Body of pancreas (tissue), 4 donors: Measurements from ENCODE around the gene SARNP. TPM values are rescaled to one million over a fixed set of nuclear protein-coding genes. Genes with fewer than 3 reads are reported as not detected.

Experiments used
- ATAC-seq: fragments of 150-250 bp; one replicate; pipeline ENCODE4 v1.9.1; 2016
- DNase-seq, 4 donors: peaks; one replicate each; pipeline ENCODE4 v3.0.0-alpha.2; 2019
- H3K27ac ChIP-seq, 4 donors: fragments of 200-600 bp; sonication (generic); 1 replicate in 3 of 4; 2 replicates in 1 of 4; pipeline versions ENCODE4 v1.5.1 to v1.6.1; 2016 to 2019; ENCODE audit warnings: mild to moderate bottlenecking in 1 of 4, mixed read lengths in 1 of 4, moderate library complexity in 1 of 4
- H3K27me3 ChIP-seq, 2 donors: fragments of 200-600 bp; sonication (generic); one replicate each; pipeline ENCODE4 v1.6.0; 2016; ENCODE audit warnings: mild to moderate bottlenecking in 1 of 2
- H3K36me3 ChIP-seq, 2 donors: fragments of 200-600 bp; sonication (generic); replicated peaks in 1 of 2; 2 replicates each; pipeline ENCODE4 v1.5.1; 2016; ENCODE audit warnings: low read depth in 2 of 2; ENCODE audit not compliant: insufficient read depth in 1 of 2
- H3K4me1 ChIP-seq: fragments of 200-600 bp; sonication (generic); one replicate; pipeline ENCODE4 v1.6.0; 2016
- H3K4me3 ChIP-seq, 2 donors: fragments of 200-600 bp; sonication (generic); 1 replicate in 1 of 2; 2 replicates in 1 of 2; pipeline ENCODE4 v1.5.1; 2016 to 2019
- H3K9me3 ChIP-seq, 3 donors: fragments of 200-600 bp; sonication (generic); 1 replicate in 2 of 3; 2 replicates in 1 of 3; pipeline ENCODE4 v1.5.1; 2016
- POLR2A ChIP-seq, 3 donors: fragments of 450-650 bp; IDR thresholded peaks; one replicate each; pipeline ENCODE4 v1.6.1; 2016; ENCODE audit warnings: antibody characterized with exemption in 3 of 3, mild to moderate bottlenecking in 2 of 3
- WGBS, 2 donors: methylation state at CpG; one replicate each; pipeline ENCODE4 v1.1.5; 2017; 5-methylcytosine and 5-hydroxymethylcytosine counted together
- intact Hi-C: fragments of 100-400 bp; cut with DNase I; formaldehyde crosslinking; loops from one replicate; pipeline ENCODE4 v1.15.1; 2023
- total RNA-seq, 2 donors: library from RNA; depleted of rRNA; stranded (reverse); fragments of >200 nt; gene quantifications; one replicate each; pipeline ENCODE4 v1.1.0, GENCODE V29; 2016
- TF ChIP-seq, protein P1 (sequence below), 7 experiments: fragments of 450-650 bp in 4 of 7; fragments of 200-600 bp in 3 of 7; sonication (generic) in 3 of 7; IDR thresholded peaks; one replicate each; pipeline ENCODE4 v1.5.1; 2016 to 2019; ENCODE audit warnings: antibody characterized with exemption in 7 of 7

The SARNP gene
- total RNA-seq, 2 donors from 2014 or later, result 23.1 to 51.7 TPM

DNA sequence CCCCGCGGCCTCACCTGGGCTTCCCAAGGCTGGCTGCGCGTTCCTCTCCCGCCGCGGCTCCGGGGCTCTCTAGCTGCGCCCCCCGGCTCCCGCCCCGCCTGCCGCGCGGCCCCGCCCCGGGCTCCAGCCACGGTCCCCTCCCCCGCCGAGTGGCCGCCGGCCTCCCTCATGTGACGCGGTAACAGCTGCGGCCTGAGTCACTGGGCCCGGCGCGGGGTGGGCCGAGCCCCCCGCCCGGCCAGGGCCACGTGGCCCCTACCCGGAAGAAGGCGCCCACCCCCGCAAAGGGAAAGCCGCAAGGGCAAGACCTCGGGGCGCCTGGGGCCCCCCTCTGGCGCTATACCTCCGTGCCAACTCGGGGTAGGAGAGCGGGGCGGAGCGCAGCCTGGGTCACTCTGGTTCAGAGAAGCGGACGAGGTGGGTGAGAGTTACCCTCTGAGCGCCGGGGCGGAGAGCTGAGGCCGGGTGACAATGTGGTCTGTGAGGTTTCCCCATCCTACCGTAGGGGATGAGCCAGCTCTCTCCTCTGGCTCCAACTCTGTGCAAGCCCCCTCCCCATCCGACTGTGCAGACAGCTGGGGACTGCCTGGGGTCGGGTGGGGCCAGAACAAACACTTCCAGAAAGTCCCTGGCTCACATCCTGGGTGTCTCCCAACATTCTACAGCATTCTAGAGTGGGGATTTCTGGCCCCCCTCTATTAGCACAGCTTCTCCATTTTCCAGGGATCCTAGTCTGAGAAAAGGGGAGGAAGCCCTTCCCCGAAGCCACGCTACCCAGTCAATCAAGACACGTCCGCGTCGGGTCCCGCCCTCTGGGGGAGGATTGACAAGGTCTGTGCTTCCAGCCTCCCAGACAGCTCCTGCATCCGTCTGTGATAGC lies 88.3 kb downstream of the SARNP start, which contains the start of gene CD63:
TSS of gene CD63 (minus strand) at position 71 of the 880 bp plus-strand sequence. CDS start 668 bp downstream, outside the sequence.
- H3K27me3 ChIP-seq, result no peaks in the 10 kb centered on the region
- ATAC-seq (peak; percentile 84), DNase-seq (peak; percentile 87 to 93 (median 91))
- peaks cover 0 to 7% of the 10 kb centered on the region in 2 donors for H3K36me3 ChIP-seq
- TF ChIP-seq, protein P1, sequence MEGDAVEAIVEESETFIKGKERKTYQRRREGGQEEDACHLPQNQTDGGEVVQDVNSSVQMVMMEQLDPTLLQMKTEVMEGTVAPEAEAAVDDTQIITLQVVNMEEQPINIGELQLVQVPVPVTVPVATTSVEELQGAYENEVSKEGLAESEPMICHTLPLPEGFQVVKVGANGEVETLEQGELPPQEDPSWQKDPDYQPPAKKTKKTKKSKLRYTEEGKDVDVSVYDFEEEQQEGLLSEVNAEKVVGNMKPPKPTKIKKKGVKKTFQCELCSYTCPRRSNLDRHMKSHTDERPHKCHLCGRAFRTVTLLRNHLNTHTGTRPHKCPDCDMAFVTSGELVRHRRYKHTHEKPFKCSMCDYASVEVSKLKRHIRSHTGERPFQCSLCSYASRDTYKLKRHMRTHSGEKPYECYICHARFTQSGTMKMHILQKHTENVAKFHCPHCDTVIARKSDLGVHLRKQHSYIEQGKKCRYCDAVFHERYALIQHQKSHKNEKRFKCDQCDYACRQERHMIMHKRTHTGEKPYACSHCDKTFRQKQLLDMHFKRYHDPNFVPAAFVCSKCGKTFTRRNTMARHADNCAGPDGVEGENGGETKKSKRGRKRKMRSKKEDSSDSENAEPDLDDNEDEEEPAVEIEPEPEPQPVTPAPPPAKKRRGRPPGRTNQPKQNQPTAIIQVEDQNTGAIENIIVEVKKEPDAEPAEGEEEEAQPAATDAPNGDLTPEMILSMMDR (IDR thresholded peaks at IDR 0.05), result no peak
- peak; percentile 68 to 85 (median 79) for TF ChIP-seq POLR2A (IDR thresholded peaks at IDR 0.05)
- peak within 1 kb of the TSS; percentile 90 to 96 (median 95) for H3K27ac ChIP-seq
- WGBS, 2 donors, result 0% methylated on average over 1 to 31 of the region's 61 CpGs
- intact Hi-C loops, result no loop called here
- H3K4me1 ChIP-seq, result peaks cover 46% of the 10 kb centered on the region
- no peaks in the 10 kb centered on the region for H3K9me3 ChIP-seq
- H3K4me3 ChIP-seq, result peak within 1 kb of the TSS; percentile 31 to 77

DNA sequence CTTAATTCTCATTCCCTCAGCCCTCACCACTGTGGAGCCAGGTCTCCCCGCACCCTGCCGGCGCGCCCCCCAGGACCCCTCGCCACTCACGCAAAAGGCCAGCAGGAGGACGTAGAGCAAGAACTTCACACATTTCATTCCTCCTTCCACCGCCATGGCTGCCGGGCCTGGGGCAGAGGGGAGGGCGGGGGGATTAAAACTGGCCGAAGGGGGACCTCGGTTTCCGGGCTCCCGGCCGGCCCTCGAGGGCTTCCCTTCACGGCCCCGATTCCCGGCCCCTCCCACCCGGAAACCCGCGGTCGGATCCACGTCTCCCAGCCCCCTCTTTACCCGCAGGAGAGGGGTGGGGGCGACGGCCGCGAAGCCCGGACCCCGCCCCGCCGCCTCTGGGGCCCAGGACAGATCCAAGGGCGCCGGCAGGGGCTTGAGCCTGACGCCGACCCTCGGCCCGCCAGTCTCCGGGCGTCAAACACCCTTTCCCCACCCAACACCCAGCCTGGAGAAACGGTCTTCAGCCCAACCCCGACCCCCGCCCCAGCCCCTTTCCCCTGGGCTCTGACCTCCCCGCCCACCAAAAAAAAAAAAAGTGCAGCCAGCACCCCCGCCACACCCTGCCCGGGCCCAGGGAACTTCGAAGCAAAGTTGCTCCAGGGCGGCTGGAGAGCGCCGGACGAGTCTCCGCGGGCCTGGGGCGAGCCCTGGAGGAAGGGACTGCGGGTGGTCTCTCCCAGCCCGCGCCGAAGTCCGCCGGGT lies 89.2 kb downstream of the SARNP start:
- DNase-seq, result peak; percentile 84 to 89 (median 86)
- TF ChIP-seq, protein P1 (IDR thresholded peaks at IDR 0.05), result no peak
- no peak for TF ChIP-seq POLR2A (IDR thresholded peaks at IDR 0.05)
- Histone ChIP-seq H3K4me3 (peak overlapping the region; percentile 31 to 77), H3K27me3 (no peaks in the 10 kb centered on the region), H3K36me3 (peaks cover 0 to 7% of the 10 kb centered on the region in 2 donors), H3K27ac (peak overlapping the region; percentile 90 to 96 (median 95)), H3K9me3 (no peaks in the 10 kb centered on the region), H3K4me1 (peaks cover 54% of the 10 kb centered on the region)
- intact Hi-C loops, result no loop called here
- 0% methylated on average over 11 to 59 of the region's 61 CpGs for WGBS, 2 donors
- ATAC-seq, result peak; percentile 69

DNA sequence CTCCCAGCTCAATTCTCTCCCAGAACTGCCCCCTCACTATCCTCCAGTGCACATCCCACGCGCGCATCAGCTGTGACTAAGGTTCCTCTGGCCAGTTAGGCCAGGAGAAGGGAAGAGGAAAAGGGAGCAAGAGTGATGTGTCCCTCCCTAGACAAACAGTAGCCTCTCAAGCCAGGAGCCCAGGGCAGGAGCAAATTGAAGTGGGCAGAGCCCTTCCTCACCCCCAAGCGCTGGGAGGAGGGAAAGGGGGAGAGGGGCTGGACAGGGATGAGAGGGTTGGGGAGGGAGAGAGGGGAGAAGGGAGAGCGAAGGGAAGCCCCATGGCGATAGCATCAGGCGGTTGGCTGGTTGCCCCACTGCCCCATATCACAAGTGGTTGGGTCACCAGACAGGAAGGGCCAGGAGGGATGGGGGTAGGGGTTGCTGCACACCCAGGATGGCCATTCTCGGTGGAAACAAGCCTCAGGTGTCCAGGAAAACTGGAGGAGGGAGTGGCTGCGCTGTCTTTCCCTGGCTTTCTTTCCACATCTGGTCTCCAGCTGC lies 89.8 kb downstream of the SARNP start:
- peak; percentile 70 to 84 (median 82) for DNase-seq
- WGBS, 2 donors, result 1 to 3% methylated on average over 9 of the region's 9 CpGs
- Histone ChIP-seq H3K4me3 (peak overlapping the region; percentile 31 to 77), H3K27me3 (no peaks in the 10 kb centered on the region), H3K9me3 (no peaks in the 10 kb centered on the region), H3K4me1 (peaks cover 57% of the 10 kb centered on the region), H3K27ac (peak overlapping the region; percentile 90 to 96 (median 95)), H3K36me3 (peaks cover 0 to 7% of the 10 kb centered on the region in 2 donors)
- peak; percentile 10 for ATAC-seq
- TF ChIP-seq, protein P1 (IDR thresholded peaks at IDR 0.05), result no peak
- TF ChIP-seq POLR2A (IDR thresholded peaks at IDR 0.05), result peak in 1 of 3 donors; percentile 40
- intact Hi-C loops, result no loop called here

DNA sequence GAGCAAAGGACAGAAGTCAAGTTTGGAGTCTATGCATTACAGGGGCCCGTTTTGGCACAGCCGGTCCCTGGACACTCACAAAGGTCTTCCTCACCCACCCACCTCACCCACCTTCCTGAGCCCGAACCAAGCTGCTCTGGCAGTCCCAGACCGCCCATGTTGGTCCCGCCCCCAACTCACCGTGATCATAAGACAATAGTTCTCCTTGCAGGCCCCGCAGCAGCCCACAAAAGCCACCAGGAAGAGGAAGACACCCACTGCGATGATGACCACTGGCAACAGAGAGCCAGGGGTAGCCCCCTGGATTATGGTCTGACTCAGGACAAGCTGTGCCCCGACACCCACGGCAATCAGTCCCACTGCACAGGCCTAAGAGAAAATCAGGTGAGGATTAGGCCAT lies 90.6 kb downstream of the SARNP start:
- no peak for ATAC-seq
- no peak for DNase-seq
- 22 to 31% methylated on average over 9 to 10 of the region's 10 CpGs for WGBS, 2 donors

More for the DNA sequence above, 90.6 kb downstream of the SARNP start:
- peaks cover 57% of the 10 kb centered on the region for H3K4me1 ChIP-seq
- no peaks in the 10 kb centered on the region for H3K9me3 ChIP-seq
- H3K27ac ChIP-seq, result peak overlapping the region; percentile 28 to 96 (median 92)
- H3K36me3 ChIP-seq, result peaks cover 0 to 7% of the 10 kb centered on the region in 2 donors
- no peaks in the 10 kb centered on the region for H3K27me3 ChIP-seq
- TF ChIP-seq POLR2A (IDR thresholded peaks at IDR 0.05), result no peak
- TF ChIP-seq, protein P1 (IDR thresholded peaks at IDR 0.05), result no peak
- H3K4me3 ChIP-seq, result no peak overlapping the region
- intact Hi-C loops, result no loop called here
